Stimulated activated CD8-positive, alpha-beta memory T cell treated with anti-CD3 and anti-CD28 coated beads, Interleukin-2, amount 100 ng/mL, for 48 hours (primary cell): ENCODE results near the gene SORBS1.

Experiments used
- DNase-seq, 2 donors: peaks; one replicate each; pipeline ENCODE4 v3.0.0-alpha.2; 2020; ENCODE audit warnings: low read depth in 2 of 2

Gene SORBS1

DNA sequence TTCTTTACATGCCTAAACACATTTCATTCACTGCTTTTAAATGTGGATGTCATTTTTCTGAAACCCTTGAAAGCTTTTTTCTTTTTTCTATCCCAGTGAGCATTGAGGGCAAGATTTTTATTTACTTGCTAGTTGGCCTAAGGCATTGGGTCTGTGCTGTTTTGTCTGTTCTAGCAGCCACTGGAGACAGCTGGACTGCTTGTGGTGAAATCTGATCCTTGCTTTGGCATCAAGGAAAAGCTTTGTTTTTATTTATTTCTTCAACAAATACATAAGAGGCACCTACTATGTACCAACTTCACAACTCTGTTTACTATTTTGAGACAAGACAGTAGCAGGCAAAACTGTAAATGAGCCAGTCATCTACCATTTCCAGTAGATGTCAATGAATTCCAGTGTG is 241.9 kb downstream of the SORBS1 start:
- no peak for DNase-seq

DNA sequence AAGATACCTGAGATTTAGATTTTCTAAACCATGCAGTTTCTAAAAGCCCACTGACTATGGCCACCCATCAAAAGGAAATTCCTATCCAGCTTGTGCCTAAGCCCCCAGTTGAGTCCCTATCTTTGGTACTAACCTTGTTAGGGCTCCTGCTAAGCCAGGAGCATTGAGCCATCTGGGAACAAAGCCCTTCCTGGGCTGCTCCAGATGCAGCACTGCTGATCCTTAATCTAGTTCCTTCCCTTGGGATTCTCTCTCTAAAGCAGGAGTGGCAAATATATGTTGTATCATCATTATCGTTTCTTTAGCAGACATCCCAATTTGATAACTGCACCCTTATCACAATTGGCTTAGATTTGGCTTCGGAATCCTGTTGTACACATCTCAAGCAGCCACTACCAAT is 245.7 kb downstream of the SORBS1 start:
- no peak for DNase-seq

DNA sequence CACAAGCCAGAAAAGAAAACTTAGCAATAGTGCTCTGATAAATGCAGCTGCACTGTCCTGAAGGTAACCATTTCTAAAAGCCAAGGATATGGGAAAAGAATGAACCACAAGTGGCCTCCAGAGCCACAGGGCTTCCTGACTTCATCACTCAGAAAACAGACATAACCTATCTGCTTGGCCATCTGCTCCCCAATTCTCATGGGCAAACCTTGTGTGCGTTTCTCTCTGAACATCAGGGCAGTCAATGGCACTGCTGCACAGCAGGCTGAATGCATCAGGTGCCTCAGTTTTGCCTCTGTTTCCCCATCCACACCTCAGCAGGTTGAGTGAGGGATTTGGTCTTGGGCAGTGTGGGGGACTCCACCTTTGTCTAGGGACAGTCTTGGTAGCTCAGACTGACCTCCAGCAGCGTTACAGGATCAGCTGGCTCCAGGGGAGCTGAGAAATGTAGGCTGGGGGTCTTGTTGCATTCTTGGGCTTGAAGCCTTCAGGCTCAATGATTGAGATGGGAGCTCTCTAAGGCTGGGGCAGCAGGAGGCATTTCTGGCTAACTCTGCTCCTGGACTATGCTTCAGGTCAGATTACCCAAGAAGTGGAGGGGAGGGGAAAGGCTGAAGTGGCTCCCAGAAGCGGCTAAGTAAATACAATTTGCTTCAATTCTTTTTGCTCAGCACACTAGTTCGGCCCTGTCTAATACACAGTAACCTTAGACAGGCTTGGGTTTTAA is 246.8 kb downstream of the SORBS1 start:
- DNase-seq: no peak

DNA sequence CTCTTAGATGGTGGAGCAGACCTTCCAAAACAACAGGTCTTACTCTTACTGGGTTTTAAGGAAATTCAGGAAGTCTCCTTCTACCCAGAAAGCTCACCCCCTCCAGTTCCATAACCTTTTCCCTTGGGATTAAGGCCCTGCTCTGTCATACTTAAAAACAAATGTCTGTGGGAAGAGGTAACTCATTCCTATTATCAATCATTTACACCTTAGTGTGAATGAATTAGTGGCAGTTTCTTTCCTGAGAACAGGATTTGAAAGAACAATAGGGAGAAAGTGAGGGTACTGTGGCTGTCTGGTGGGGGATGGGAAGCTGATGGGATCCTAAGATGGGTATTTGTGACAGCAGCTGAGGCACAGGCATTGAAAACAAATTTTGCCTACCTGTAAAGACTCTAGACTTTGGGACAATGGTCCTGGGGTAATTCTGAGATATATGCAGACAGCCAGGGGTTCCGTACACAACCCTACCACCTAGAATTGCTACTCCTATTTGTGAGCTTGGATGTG is 248.1 kb downstream of the SORBS1 start:
- no peak for DNase-seq

DNA sequence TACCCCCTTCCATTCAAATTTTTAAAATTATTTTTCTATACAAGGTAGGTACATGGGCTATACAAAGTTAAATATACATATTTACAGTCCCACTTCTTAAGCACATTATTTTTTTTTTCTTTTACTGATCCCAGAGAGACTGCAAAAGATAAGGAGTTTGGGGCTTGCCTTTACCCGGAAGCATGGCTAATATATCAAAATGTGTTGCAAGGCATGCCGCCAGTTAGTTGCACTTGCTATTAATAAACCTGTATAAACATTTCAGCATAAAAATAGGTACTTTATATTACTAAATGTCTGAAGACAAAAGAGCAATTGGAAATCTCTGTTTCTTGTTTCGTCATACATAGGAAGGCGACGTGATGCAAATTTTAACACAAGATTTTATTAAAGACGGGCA is 248.9 kb downstream of the SORBS1 start:
- DNase-seq: no peak

DNA sequence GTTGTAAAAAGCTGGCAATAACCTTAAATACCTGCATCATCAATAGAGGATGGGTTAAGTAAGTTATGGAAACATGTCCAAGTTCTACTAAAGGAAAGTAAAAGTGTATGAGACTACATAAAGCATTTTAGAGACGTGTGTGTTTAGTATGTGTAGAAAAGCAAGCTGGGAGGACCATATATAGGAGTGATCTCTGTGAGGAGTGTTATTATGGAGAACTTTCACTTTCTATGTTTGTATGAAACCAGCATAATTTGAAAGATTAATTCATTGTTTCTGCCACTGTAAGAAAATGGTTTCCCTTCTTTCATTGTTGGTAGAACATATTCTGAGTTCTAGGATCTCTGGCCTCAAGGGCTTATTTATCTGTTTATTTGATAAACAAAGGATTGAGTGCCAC is 251.2 kb downstream of the SORBS1 start:
- DNase-seq: no peak

DNA sequence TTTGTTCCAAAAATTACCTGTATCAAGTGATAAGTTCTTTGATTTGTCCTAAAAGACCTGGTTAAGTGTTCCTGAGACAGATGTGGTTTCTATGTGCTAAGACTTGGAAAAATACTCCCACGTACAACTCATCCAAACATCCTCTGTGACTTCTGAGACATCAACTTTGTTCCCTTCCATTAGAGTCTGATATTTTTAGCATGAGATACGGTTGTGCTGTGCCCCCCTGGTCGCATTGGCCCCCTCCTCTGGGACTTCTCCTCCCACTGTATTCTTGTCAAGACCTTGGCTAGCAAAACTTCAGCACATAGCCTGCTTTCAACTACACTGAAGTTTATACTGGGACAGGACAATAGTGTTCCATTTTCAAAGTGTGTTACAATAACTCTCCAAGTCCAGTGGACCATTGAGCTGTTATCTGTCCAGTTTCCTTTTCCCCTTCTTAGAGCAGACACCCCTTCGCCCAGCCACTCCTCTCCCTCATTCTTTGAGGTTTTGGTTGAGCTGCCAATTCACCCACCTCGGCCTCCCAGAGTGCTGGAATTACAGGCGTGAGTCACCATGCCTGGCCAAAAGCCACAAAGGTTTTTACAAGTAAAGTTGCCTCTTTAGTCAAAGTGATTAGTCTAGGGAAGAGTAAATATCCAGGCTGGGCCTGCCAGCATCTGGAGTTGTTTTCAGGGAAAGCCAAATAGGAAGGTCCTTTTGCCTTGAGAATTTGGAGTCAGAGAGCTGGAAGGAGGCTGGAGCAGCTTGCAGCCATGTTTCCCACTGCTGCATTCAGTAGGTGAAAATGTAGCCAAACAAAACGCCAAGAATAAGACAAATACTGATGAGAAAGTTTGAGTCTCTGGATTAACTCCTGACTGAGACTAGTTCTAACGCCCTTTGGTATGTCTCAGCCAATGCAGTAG is 252.5 kb downstream of the SORBS1 start:
- no peak for DNase-seq

DNA sequence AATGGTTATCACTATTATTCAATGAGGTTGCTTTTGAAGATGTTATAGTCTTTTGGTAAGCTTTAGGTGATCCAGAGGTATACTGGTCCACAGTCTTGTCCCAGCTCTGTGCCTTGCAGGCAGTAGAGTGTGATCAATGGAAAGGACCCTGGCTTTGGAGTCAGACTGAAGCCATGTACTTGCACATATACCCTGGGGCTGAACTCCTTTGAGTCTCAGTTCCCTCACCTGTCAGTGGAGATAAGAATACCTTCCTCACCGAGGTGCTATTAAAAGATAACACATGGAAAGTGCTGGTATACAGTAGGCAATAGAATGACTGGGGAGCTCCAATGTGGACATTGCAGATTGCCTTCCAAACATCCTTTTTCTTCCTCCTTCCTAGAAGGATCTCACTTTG is 254.3 kb downstream of the SORBS1 start:
- no peak for DNase-seq

DNA sequence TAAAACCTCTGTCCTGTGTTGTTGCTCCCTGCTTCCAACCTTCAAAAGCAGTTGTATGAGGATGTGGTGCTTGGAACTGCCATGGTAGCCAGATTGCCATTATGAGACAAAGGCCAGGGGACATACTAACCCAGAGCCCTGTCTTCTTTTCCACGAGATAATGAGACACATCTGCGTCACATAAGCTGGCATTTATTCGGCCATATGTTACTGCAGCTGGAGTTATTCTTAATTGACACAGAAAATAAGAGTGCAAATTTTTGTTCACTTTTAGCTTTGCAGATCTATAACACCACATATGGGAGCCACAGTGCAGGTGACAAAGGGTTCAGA is 254.9 kb downstream of the SORBS1 start:
- DNase-seq: no peak

DNA sequence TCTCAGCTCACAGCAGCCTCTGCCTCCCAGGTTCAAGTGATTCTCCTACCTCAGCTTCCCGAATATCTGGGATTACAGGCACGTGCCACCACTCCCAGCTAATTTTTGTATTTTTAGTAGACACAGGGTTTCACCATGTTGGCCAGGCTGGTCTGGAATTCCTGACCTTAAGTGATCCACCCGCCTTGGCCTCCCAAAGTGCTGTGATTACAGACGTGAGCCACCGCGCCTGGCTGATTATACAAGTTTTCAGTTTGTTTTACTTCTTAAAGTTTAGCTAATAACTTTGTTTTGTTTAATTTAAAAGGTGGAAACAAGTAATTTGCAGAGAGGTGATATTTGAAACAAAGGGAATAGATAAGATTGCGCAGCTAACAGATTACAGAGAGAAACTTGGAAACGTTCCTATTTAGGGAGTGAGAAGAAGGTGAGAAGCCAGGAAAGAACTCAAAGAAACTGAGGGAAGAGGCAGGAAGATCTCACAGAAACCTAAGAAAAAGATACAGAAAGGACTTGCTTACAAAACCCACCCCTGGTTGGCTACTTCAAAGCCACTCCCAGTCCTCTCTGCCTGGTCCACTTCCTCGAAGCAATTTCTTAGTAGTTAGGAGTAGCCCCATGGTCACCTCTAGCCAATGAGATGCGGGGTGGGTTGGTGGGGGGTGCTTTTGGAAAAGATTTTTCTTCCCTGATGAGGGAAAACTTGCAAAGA is 255.4 kb downstream of the SORBS1 start:
- DNase-seq: no peak

DNA sequence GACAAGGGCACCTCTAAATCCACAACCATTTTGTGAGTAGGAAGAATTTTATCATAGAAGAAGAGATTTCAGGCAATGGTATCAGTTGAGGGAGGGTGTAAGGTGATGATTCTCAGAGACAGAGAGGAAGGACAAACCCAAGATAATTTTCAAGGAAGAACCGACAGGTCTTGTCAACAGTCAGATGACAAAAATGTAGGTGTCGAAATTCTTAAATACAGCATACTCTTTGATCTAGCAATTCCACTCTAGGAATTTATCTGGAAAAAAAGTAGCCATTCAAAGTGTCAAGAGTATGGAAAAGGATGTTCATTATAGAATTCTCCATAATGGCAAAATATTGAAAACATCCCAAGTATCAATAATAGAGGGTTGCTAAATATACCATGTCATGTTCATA is 256.2 kb downstream of the SORBS1 start:
- DNase-seq: no peak

DNA sequence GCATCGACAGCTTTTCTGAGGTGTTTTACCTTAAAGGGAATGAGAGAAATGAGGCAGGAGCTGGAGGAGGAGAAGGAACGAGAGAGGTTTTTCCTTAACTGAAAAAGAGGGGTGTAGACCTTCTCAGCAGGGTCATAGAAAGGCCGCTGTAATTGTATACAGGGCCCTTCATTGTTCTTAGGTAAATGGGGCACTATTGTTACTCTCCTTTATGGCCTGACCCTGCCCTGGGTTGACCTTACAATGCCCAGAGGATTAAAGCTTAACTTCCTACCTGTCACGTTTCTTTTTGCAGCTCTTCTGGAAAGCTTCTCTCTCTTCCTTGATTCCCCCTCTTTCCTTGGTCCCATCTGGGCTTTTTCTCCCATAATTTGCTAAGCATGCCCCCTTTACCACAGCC is 256.7 kb downstream of the SORBS1 start:
- DNase-seq: no peak

DNA sequence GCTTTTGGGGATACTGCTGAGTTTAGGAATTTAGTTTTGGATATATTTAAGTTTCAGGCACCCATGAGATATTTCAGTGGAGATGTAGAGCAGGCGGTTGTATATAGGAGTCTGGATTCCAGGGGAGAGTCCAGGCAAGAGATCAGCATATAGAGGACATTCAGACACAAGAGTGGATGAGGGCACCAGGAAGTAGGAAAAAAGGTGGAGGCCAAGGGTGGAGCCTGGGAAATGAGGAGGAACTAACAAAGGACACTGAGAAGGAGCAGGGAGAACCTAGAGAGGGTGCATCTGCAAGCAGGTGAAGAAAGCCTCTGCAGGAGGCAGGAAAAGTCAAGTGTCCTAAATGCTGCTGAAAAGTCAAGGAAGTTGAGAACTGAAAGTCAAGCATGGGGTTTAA is 257.2 kb downstream of the SORBS1 start:
- DNase-seq: no peak

DNA sequence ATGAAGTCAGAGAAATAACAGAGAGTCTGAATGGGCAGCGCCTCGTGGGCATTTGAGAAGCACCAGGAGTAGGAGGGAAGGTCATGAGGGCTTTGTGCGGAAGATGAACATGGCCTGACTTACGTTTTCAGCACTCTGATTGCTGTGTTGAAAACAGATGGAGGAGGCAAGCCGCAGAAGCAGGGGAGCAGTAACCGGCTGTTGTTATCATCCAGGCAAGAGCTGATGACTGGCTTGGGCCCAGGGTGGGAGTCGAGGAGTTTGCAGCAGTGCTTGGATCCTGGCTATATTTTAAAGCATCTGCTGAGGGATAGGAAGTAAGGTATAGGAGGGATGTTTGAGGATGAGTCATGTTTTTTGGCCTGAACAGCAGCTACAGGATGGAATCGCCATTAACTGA is 257.6 kb downstream of the SORBS1 start:
- DNase-seq: no peak

DNA sequence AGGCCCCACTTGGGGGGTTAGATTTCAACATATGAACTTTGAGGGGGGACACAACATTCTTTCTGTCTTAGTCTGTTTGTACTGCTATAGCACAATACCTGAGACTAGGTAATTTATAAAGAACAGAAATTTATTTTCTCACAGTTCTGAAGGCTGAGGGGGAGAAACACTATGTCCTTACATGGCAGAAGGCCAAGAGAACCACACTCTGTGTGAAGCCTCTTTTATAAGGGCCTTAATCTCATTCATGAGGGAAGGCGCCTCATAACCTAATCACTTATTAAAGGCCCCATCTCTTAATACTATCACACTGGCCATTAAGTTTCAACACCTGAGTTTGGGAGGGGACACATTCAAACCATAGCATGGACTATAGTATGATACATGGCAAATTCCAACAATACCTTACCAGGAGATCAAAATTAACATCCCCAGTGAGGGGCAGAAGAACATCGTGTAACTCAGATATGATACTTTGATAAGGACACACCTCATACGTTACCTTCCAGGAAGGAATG is 261.1 kb downstream of the SORBS1 start:
- no peak for DNase-seq

DNA sequence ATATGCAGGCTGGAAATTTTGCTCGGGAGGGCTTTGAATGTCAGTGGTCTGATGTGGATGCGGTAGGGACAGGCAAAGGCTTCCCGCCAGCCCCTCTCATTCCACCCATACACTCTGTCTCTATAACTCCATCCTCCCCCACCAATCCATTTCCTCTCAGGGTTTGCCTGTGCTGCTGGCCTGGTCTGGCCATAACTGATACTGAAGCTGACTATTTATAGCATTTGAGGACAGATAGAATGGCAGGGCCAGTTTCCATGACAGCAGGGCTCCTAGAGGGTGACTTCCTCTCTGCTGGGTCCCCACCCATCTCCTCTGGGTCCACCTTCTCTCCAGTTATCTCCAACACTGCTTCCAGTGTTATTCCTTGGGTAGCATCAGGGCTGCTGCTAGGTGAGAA is 263.8 kb downstream of the SORBS1 start:
- DNase-seq: no peak

DNA sequence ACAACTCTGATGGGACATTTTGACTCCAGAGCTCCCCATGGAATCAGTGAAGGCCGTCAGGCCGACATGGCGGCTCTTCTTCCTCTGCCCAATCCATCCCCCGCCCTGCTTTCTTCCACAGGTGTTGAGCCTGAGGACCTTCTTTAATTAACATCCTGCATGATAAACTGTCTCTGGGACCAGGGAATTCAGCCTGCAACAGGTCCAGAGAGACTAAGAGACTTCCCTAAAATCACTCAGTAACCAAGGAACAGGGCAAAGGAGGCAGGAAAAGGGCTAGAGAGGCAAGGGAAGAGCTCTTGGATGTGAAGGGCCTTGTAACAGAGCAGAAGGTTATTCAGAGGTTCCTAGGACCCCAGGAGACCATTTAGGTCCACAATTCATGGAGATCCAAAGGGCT is 264.4 kb downstream of the SORBS1 start:
- no peak for DNase-seq

DNA sequence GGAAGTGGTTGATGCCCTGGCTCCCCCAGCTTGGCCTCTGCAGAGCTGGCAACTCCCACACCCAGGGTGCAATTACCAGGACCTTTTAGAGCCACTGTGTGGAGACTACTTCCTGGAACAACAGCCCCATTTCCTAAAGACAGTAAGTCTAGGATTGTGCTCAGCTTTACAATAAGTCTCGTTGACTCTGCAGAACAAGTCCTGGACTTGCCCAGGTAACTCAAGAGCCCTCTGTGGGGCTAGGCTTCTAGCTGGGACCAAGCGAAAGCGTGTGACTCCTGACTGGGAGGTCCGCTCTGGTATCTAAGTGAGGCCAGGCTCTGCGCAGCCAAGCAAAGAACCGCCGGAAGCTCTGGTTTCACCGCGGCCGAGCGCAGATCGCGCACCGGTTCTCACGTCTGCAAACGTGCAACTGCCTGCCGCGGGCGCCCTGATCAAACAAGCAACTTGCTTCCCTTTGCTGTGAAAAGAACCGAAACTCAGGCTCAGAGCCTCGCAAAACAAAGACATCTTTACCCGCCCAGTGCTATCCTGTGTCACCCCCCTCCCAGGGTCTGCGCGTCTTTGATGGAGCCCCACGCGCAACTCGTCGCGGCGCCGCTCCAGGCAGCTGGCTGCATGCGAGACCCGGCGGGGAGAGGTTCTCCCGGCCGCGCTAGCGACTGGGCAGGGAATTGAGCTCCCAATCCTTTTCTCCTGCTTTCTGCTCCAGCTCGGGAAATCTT is 266.0 kb downstream of the SORBS1 start:
- peak; percentile 15 to 21 for DNase-seq

DNA sequence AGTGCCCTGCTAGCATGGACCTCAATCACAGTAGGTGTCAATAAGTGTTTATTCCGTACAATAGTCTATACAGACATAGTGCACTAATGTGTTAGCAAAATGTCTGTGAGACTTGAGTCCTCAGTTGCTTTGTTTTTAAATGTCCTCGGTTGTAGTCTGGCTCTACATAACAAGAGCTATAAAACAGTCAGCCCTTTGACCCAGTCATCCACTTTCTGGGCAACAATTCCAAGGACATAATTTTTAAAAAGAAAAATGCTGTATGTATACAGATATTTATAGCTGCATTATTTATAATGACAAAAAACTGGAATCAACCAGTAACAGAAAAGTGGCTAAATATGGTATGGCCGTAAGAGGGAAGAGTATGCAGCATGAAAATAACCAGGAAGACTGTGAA is 267.5 kb downstream of the SORBS1 start:
- DNase-seq: no peak

DNA sequence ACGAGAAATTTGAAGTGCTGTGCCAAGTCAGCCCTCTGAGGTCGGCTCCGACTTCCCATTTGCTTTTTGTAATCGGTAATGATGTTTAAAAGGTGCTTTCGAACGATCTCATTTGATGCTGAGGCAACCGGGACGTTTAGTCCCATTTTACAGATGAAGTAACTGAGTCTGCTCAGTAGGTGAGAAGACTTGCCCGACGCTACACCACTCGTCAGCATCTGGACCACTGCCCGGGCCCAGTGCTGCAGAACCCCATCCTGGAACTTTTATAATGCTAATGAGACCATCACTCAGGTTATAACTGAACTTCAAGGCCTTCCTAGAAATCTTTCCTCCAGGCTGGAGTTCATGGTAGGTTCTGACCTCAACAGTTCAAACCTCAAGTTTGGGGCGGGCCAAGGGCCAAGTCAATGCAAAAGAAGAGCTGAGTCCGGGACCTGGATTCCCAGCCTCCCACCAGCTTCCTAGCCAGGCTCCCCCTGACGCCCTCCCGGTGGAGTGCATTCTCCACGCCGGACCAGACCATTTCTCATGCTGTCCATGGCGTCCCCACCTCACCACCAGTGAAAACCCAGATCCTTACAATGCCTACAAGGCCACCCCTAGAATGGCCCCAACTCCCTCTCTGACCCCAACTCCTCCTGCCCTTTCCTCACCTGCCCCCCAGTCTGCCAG is 269.7 kb downstream of the SORBS1 start:
- DNase-seq: no peak
